GM23248 (cell line): ENCODE measurements around the gene GALNT16. TPM values are rescaled to one million over a fixed set of nuclear protein-coding genes. Genes with fewer than 3 reads are reported as not detected.
"Not testable (repeated sequence)": the region's sequence is repeated elsewhere in the genome, so short reads cannot be mapped to it uniquely, and the experiment has no call there.

Experiments
- DNase-seq: peaks from one replicate; pipeline ENCODE4 v3.0.0-alpha.2; 2015
- H2AFZ ChIP-seq: fragments of 200-600 bp; sonication (generic); 2 replicates; pipeline ENCODE4 v1.6.1; 2016; ENCODE audit warnings: antibody characterized with exemption
- H3F3A ChIP-seq: fragments of 200-600 bp; sonication (generic); 2 replicates; pipeline ENCODE4 v1.6.1; 2016; ENCODE audit warnings: mild to moderate bottlenecking, antibody characterized with exemption, mixed run types; ENCODE audit not compliant: insufficient read depth
- H3K27ac ChIP-seq: fragments of 200-600 bp; sonication (generic); 2 replicates; pipeline ENCODE4 v1.5.1; 2016; ENCODE audit warnings: mild to moderate bottlenecking
- H3K27me3 ChIP-seq: fragments of 200-600 bp; sonication (generic); replicated peaks from 2 replicates; pipeline ENCODE4 v1.6.1; 2016; ENCODE audit warnings: mild to moderate bottlenecking; ENCODE audit not compliant: insufficient read depth
- H3K36me3 ChIP-seq: fragments of 200-600 bp; sonication (generic); 2 replicates; pipeline ENCODE4 v1.6.1; 2016; ENCODE audit warnings: low read depth, mild to moderate bottlenecking
- H3K4me1 ChIP-seq: fragments of 200-600 bp; sonication (generic); 2 replicates; pipeline ENCODE4 v1.6.1; 2016; ENCODE audit warnings: mild to moderate bottlenecking; ENCODE audit not compliant: insufficient read depth
- H3K4me2 ChIP-seq: fragments of 200-600 bp; sonication (generic); one replicate; pipeline ENCODE4 v1.6.1; 2016; ENCODE audit warnings: mild to moderate bottlenecking; ENCODE audit not compliant: unreplicated experiment
- H3K4me3 ChIP-seq: fragments of 200-600 bp; sonication (generic); 2 replicates; pipeline ENCODE4 v1.5.1; 2016; ENCODE audit warnings: mild to moderate bottlenecking
- H3K79me2 ChIP-seq: fragments of 200-600 bp; sonication (generic); 2 replicates; pipeline ENCODE4 v1.6.1; 2016; ENCODE audit warnings: mild to moderate bottlenecking; ENCODE audit not compliant: insufficient read depth
- H3K9ac ChIP-seq: fragments of 200-600 bp; sonication (generic); 2 replicates; pipeline ENCODE4 v1.6.1; 2016; ENCODE audit warnings: mild to moderate bottlenecking
- H3K9me2 ChIP-seq: fragments of 200-600 bp; sonication (generic); 2 replicates; pipeline ENCODE4 v1.6.1; 2016; ENCODE audit warnings: mixed run types, mild to moderate bottlenecking, moderate library complexity; ENCODE audit not compliant: insufficient read depth
- H3K9me3 ChIP-seq: fragments of 200-600 bp; sonication (generic); one replicate; pipeline ENCODE4 v1.6.1; 2017; ENCODE audit warnings: low read depth
- H4K20me1 ChIP-seq: fragments of 200-600 bp; sonication (generic); 2 replicates; pipeline ENCODE4 v1.6.0; 2016; ENCODE audit not compliant: insufficient read depth
- EZH2 ChIP-seq: fragments of 200-600 bp; sonication (generic); IDR thresholded peaks from 2 replicates; pipeline ENCODE4 v1.6.1; 2018; ENCODE audit warnings: antibody characterized with exemption, mild to moderate bottlenecking; ENCODE audit not compliant: insufficient read depth, poor library complexity, severe bottlenecking
- EZH2phosphoT487 ChIP-seq: fragments of 200-600 bp; sonication (generic); IDR thresholded peaks from 2 replicates; pipeline ENCODE4 v1.6.1; 2018; ENCODE audit warnings: antibody characterized with exemption, moderate library complexity, mild to moderate bottlenecking, low read depth; ENCODE audit not compliant: insufficient read depth
- WGBS, 2 experiments: methylation state at CpG; one replicate each; pipeline ENCODE4 v1.1.6; 2015 to 2017; ENCODE audit warnings: low lambda C conversion rate in 2 of 2, low coverage in 1 of 2; ENCODE audit errors: missing lambda C conversion rate in 2 of 2; 5-methylcytosine and 5-hydroxymethylcytosine counted together
- in situ Hi-C: fragments of 300-500 bp; cut with MboI; formaldehyde crosslinking; loops from 2 replicates; pipeline ENCODE4 v1.15.0; 2020
- polyA plus RNA-seq: library from polyadenylated mRNA; unstranded; fragments of >200 nt; fragmentation: Nextera tagmentation; extraction: Ambion mirVana; gene quantifications from 2 replicates; pipeline ENCODE4 v1.2.1, GENCODE V29; 2016
- total RNA-seq: library from RNA; depleted of rRNA; stranded (reverse); fragments of >200 nt; shearing (Covaris generic); gene quantifications from 2 replicates; pipeline ENCODE4 v1.2.3, GENCODE V29; 2014

Gene GALNT16
- total and polyA plus RNA-seq, 2 experiments from 2014 or later = 0.59 to 1.4 TPM

DNA sequence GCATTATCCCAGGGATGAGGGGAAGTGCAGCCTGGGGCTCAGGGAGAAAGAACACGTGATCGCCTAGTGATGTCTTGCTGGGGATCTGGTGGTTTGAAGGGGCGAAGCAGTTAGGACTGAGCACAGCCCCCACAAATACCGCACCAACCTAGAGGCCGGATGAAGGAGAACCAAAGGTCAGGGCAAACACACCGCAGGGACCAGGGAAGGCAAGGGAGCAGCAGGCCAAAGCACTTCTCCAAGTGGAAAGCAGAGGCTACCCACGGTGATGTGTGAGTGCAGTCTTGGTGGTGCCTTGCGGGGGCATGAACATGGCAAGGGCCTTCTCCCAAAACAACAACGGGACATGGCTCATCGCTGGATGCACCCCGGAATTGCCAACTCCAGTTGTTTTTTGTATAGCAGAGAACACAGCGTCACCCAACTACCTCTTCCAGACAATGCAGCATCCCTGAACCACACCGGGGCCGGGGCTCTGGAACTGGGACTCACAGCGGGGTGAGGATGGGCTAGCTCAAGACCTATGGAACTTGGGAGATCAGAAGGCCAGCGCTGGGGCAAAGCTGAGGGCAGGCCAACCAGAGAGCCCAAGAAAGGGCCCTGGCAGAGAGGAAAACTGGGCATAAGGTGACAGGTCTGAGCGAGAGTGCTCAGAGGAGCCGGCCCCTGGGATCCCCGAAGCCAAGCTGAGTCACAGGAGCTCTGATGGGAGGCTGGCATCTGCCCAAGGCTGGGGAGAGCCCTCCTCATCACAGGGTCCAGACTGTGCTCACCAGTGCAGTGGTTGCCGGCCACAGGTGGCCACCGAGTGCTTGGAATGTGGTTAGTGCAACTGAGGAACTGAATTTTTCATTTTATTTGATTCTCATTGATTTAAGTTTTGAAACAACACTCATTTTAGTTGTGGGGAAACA, 11.1 kb downstream of the GALNT16 start:
- no peaks in the 10 kb centered on the region for H3K9me3 ChIP-seq
- H3K9ac ChIP-seq = no peak overlapping the region
- H3K9me2 ChIP-seq = no peaks in the 10 kb centered on the region
- TF ChIP-seq EZH2 (no peak), EZH2phosphoT487 (no peak)
- H3K79me2 ChIP-seq = no peaks in the 10 kb centered on the region
- H2AFZ ChIP-seq = no peak overlapping the region
- no peak overlapping the region for H3K4me3 ChIP-seq
- peaks cover 24% of the 10 kb centered on the region for H3K4me1 ChIP-seq
- H3K4me2 ChIP-seq = no peak overlapping the region
- no peak for DNase-seq
- H3K27ac ChIP-seq = no peak overlapping the region
- 85 to 87% methylated on average over 18 to 21 of the region's 21 CpGs for WGBS, 2 experiments
- in situ Hi-C loops = no loop called here
- peaks cover 22% of the 10 kb centered on the region for H3F3A ChIP-seq
- no peaks in the 10 kb centered on the region for H3K27me3 ChIP-seq
- no peaks in the 10 kb centered on the region for H4K20me1 ChIP-seq
- H3K36me3 ChIP-seq = no peaks in the 10 kb centered on the region

DNA sequence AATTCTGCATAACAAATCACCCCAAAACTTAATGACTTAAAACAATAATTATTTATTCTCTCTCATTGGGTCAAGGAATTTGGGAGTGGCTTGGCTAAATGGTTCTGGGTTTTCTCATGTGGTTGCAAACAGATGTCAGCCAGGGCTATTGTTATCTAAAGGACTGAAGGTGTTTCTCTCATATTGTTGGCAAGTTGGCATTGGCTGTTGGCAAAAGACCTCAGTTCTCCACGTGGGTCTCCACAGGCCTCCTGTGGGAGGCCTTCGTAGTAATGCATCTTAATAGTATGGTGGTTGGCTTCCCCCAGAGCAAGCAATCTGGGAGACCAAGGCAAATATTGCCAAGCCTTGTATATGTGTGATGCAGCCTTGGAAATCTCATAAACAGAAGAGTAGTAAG, 14.4 kb downstream of the GALNT16 start:
- Histone ChIP-seq H3K36me3 (no peaks in the 10 kb centered on the region), H3K27ac (no peak overlapping the region), H3K4me3 (no peak overlapping the region), H3K27me3 (no peaks in the 10 kb centered on the region), H3K79me2 (no peaks in the 10 kb centered on the region), H3K4me1 (peaks cover 3% of the 10 kb centered on the region), H4K20me1 (no peaks in the 10 kb centered on the region), H3K9ac (no peak overlapping the region), H3K9me2 (no peaks in the 10 kb centered on the region), H3K9me3 (no peaks in the 10 kb centered on the region), H3F3A (peaks cover 4% of the 10 kb centered on the region), H3K4me2 (no peak overlapping the region), H2AFZ (no peak overlapping the region)
- in situ Hi-C loops = no loop called here
- DNase-seq = no peak
- no peak for TF ChIP-seq EZH2phosphoT487
- no peak for TF ChIP-seq EZH2
- 47 to 48% methylated on average over 2 of the region's 2 CpGs for WGBS, 2 experiments

DNA sequence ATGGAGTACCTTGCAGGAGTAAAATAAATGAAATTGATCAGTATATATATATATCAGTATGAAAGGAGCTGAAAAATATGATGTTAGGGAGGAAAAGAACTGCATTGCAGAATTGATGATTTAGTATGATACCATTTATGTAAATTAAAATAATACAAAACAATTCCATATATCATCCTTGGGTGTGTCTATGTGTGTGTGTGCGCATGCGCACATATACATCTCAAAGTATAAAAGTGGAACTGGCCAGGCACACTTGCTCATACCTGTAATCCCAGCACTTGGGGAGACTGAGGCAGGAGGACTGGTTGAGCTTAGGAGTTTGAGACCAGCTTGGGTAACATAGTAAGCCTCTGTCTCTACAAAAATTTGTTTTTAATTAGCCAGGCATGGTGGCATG, 15.4 kb downstream of the GALNT16 start:
- WGBS, 2 experiments = 100% methylated on average over 2 of the region's 2 CpGs
- H3K27me3 ChIP-seq = no peaks in the 10 kb centered on the region
- no peak overlapping the region for H3K27ac ChIP-seq
- no peak overlapping the region for H3K9ac ChIP-seq
- no peaks in the 10 kb centered on the region for H3K9me3 ChIP-seq
- in situ Hi-C loops = no loop called here
- H3K36me3 ChIP-seq = no peaks in the 10 kb centered on the region
- H3F3A ChIP-seq = no peaks in the 10 kb centered on the region
- no peaks in the 10 kb centered on the region for H4K20me1 ChIP-seq
- H2AFZ ChIP-seq = no peak overlapping the region
- H3K9me2 ChIP-seq = no peaks in the 10 kb centered on the region
- DNase-seq = no peak
- H3K79me2 ChIP-seq = no peaks in the 10 kb centered on the region
- H3K4me1 ChIP-seq = no peaks in the 10 kb centered on the region
- no peak for TF ChIP-seq EZH2phosphoT487
- no peak overlapping the region for H3K4me3 ChIP-seq
- H3K4me2 ChIP-seq = no peak overlapping the region

DNA sequence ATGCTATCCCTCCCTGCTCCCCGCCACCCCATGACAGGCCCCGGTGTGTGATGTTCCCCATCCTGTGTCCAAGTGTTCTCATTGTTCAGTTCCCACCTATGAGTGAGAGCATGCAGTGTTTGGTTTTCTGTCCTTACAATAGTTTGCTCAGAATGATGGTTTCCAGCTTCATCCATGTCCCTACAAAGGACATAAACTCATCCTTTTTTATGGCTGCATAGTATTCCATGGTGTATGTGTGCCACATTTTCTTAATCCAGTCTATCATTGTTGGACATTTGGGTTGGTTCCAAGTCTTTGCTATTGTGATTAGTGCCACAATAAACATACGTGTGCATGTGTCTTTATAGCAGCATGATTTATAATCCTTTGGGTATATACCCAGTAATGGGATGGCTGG, 17.4 kb downstream of the GALNT16 start:
- H3K27me3 ChIP-seq, H3K4me2 ChIP-seq, in situ Hi-C loops, H3K27ac ChIP-seq, H3K36me3 ChIP-seq, H3K4me1 ChIP-seq, H3K4me3 ChIP-seq, H3K9ac ChIP-seq, H3K79me2 ChIP-seq, H3F3A ChIP-seq, H3K9me2 ChIP-seq, H4K20me1 ChIP-seq, DNase-seq, H3K9me3 ChIP-seq, H2AFZ ChIP-seq: not testable (repeated sequence)
- WGBS, 2 experiments = 73 to 86% methylated on average over 3 of the region's 3 CpGs
